ENCODE results near the gene IL4R.

The IL4R gene

GRCh38 chr16:27347930-27348685, 34.3 kb downstream of the IL4R start:
- peak overlapping the region; percentile 4 for H3K27ac ChIP-seq
- DNase-seq (ENCODE audit: low read depth, low spot score): no peak

DNA sequence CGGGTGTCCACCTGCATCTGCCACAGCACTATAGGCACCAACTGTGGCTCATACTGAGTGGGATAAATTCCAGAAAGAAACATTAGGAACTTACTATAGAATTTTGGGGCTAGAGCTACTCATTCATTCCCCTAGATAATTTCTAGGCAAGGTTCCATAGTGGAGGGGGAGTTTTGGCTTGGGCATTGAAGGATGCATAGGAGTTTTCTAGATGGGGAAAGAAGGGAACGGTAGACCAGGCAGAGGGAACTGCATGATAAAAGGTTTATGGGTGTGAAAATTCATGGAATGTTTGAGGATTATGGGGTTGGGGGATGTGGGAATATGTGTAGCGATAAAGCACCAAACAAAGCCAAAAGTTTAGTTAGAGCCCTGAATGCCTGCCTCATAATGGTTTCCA, 35.5 kb downstream of the IL4R start:
- no peak overlapping the region for H3K27ac ChIP-seq
- no peak for DNase-seq (ENCODE audit: low read depth, low spot score)

DNA sequence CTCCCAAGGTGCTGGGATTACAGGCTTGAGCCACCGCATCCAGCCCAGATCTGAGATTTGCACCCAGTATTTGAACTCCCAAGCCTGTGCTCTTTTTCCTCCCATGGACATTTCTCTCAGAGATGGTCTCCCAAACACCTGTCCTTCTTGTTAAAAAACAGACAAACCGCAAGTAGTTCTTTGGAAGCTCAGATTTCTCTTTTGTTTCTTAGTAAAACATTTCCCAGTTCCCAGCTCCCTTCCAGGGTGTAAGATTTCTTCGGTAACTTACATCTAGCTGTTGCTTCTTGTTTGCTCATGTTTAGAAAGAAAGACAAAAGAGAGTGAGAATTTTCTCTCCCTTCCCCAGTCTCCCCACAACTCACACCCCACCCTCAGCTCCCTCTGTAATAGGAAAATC, 36.2 kb downstream of the IL4R start:
- DNase-seq (ENCODE audit: low read depth, low spot score): no peak
- peak overlapping the region; percentile 26 for H3K27ac ChIP-seq

DNA sequence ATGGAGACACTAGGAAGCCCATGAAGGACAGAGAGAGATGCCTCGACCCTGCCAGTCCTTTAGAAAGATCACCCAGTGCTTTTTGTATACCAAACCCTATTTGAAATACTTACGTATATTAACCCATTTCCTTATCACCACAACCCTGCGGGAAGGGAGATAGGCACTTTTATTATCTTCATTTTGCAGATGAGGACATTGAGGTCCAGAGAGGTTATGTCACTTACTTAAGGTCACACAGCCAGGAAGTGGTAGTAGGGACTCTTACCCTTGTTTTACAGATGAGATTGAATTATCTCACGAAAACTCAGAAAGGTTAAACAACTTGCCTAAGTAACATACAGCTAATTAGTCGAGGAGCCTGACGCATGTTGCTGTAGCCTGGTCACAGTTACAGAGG, 38.2 kb downstream of the IL4R start:
- no peak for DNase-seq (ENCODE audit: low read depth, low spot score)
- H3K27ac ChIP-seq: no peak overlapping the region

GRCh38 chr16:27353853-27354252, 40.1 kb downstream of the IL4R start:
- no peak for DNase-seq (ENCODE audit: low read depth, low spot score)
- no peak overlapping the region for H3K27ac ChIP-seq

DNA sequence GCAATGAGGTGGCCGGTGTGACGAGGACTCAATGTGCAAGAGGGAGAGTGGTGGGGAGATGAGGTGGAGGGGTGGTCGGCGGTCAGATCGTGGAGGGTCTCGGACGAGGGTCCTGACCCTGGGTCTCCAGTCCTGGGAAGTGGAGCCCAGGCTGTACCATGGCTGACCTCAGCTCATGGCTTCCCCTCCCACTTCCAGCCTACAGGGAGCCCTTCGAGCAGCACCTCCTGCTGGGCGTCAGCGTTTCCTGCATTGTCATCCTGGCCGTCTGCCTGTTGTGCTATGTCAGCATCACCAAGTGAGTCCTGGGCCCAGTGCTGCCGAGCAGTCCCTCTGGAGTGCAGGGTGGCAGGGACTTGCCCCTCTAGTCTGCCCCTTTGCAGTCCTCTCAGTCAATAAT, 41.8 kb downstream of the IL4R start:
- H3K27ac ChIP-seq: no peak overlapping the region

GRCh38 chr16:27356794-27357193, 43.0 kb downstream of the IL4R start:
- H3K27ac ChIP-seq: no peak overlapping the region
- DNase-seq (ENCODE audit: low read depth, low spot score): no peak

More for the DNA sequence above, 41.8 kb downstream of the IL4R start:
- no peak for DNase-seq (ENCODE audit: low read depth, low spot score)

DNA sequence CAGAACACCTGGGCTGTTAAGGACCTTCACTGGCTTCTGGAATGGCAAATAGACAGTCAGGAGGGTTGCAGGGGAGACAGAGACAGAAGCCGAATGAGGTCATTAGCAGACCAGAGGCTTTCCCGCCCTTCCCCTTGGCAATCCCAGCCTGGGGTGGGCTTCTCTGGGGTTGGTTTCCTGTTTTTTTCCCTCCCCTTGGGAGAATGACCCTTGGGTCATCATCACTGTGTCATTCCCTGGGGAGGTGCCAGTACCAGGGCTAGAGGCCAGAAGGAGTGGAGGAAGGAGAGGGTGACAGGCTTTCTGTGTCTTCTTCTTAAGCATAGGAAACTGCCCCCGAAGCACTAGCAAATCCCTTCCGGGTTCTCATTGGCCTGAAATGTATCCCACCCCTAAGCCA, 45.3 kb downstream of the IL4R start:
- peak overlapping the region; percentile 4 for H3K27ac ChIP-seq
- DNase-seq (ENCODE audit: low read depth, low spot score): no peak

GRCh38 chr16:27359615-27360014, 45.8 kb downstream of the IL4R start:
- H3K27ac ChIP-seq: peak overlapping the region; percentile 20
- no peak for DNase-seq (ENCODE audit: low read depth, low spot score)

GRCh38 chr16:27361987-27362386, 48.2 kb downstream of the IL4R start:
- no peak for DNase-seq (ENCODE audit: low read depth, low spot score)
- H3K27ac ChIP-seq: peak overlapping the region; percentile 97

DNA sequence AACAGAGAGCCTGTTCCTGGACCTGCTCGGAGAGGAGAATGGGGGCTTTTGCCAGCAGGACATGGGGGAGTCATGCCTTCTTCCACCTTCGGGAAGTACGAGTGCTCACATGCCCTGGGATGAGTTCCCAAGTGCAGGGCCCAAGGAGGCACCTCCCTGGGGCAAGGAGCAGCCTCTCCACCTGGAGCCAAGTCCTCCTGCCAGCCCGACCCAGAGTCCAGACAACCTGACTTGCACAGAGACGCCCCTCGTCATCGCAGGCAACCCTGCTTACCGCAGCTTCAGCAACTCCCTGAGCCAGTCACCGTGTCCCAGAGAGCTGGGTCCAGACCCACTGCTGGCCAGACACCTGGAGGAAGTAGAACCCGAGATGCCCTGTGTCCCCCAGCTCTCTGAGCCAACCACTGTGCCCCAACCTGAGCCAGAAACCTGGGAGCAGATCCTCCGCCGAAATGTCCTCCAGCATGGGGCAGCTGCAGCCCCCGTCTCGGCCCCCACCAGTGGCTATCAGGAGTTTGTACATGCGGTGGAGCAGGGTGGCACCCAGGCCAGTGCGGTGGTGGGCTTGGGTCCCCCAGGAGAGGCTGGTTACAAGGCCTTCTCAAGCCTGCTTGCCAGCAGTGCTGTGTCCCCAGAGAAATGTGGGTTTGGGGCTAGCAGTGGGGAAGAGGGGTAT, 48.9 kb downstream of the IL4R start:
- H3K27ac ChIP-seq: peak overlapping the region; percentile 97
- DNase-seq (ENCODE audit: low read depth, low spot score): no peak

DNA sequence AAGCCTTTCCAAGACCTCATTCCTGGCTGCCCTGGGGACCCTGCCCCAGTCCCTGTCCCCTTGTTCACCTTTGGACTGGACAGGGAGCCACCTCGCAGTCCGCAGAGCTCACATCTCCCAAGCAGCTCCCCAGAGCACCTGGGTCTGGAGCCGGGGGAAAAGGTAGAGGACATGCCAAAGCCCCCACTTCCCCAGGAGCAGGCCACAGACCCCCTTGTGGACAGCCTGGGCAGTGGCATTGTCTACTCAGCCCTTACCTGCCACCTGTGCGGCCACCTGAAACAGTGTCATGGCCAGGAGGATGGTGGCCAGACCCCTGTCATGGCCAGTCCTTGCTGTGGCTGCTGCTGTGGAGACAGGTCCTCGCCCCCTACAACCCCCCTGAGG, 49.5 kb downstream of the IL4R start:
- H3K27ac ChIP-seq: peak overlapping the region; percentile 97
- no peak for DNase-seq (ENCODE audit: low read depth, low spot score)

- DNase-seq (ENCODE audit: low read depth, low spot score): no peak
- peak overlapping the region; percentile 97 for H3K27ac ChIP-seq
Measured at GRCh38 chr16:27363797-27364196, 50.0 kb downstream of the IL4R start.

DNA sequence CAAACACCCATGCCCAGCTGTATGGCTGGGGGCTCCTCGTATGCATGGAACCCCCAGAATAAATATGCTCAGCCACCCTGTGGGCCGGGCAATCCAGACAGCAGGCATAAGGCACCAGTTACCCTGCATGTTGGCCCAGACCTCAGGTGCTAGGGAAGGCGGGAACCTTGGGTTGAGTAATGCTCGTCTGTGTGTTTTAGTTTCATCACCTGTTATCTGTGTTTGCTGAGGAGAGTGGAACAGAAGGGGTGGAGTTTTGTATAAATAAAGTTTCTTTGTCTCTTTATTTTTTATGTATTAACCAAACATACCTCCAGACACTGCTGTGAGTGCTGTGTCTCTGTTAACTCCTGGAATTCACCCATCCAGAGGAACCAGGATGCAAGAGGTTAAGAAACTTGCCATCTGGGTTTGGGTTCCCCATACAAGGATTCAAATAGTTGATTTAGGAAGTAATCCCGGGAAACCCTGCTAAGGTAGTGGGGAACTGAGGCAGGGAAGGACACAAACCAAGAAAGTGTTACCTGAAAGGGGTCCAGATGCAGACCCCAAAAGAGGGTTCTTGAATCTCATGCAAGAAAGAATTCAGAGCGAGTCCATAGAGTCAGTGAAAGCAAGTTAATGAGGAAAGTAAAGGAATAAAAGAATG, 50.8 kb downstream of the IL4R start:
- peak overlapping the region; percentile 97 for H3K27ac ChIP-seq
- peak; percentile 66 for DNase-seq (ENCODE audit: low read depth, low spot score)

- peak; percentile 85 for DNase-seq (ENCODE audit: low read depth, low spot score)
Measured at GRCh38 chr16:27365142-27366089, 51.6 kb downstream of the IL4R start.

GRCh38 chr16:27366687-27367460, 53.1 kb downstream of the IL4R start:
- DNase-seq (ENCODE audit: low read depth, low spot score): no peak
- peak overlapping the region; percentile 97 for H3K27ac ChIP-seq

More at GRCh38 chr16:27365142-27366089, 51.6 kb downstream of the IL4R start:
- H3K27ac ChIP-seq: peak overlapping the region; percentile 97

DNA sequence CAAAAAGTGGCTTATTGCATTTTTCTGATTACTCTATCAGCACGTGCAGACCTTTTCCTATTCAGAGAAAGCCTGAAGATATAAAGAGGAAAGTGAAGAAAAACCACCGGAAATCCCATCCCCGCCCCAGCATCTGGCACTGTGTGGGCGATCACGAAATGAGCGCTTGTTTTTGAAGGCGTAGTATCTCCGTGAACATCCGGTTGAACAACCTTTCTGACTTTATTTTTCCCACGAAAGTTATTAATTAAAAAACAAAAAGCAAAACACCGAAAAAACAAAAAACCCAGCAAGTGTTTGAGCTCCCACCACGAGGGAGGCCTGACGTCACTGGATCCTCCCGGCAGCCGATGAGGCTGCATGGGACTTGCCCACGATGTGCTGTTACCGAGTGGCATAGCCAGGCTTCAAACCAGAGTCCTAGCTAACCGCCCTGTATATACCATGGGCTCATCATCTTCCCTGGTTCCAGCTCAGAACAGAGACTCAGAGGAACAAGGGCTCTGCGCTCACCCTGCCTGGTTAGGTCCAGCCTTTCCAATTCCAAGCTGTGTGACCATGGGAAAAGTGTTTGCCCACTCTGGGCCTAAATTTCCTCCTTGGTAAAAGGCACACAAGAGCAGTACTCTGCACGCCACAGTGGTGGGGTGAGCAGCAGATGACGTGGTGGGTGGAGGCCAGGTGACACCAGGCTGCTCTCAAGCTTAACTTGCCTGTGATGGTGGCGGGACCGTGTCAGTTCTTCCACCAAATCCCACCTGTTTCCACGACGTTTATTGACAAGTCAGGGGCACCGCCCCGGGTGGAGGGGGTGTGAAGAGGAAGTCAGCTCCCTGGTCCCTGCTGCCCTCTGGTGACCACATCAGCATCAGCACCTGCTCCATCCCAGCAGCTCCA, 53.9 kb downstream of the IL4R start:
- H3K27ac ChIP-seq: peak overlapping the region; percentile 97
- no peak for DNase-seq (ENCODE audit: low read depth, low spot score)

DNA sequence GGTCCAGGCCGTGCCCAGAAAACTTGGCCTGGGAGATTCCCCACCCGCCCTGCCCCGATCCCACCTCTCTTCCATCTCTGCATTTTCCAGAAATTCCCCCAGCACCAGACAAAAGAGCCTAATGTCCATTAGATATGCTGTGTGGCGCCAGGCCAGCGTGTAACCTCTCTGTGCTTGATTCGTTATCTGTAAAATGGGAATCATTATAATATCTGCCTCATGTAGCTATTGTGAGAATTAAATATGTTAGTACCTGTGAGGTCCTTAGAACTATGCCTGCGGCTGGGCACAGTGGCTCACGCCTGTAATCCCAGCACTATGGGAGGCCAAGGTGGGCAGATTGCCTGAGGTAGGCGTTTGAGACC, 54.6 kb downstream of the IL4R start:
- DNase-seq (ENCODE audit: low read depth, low spot score): no peak
- H3K27ac ChIP-seq: no peak overlapping the region

DNA sequence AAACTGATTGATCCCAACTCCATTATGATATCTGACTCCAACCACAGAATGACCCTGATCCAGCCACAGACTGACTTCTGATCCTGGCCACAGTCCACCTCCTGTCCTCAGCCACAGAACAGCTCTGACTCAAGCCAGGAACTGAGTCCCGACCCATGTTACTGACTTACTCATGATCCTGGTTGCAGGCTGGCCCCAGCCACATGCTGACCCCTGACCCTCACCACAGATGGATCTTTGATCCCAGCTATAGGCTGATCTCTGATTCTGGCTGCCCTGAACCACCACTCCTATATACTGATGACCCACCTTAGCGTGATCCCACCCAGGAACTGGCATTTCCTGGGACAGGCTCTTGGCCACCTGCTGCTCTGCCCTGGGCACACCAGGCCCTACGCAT, 56.0 kb downstream of the IL4R start:
- H3K27ac ChIP-seq: no peak overlapping the region
- no peak for DNase-seq (ENCODE audit: low read depth, low spot score)
